Ovary (tissue), 3 donors: ENCODE results near the gene GJA8.
"Not testable (repeated sequence)": the region's sequence is repeated elsewhere in the genome, so short reads cannot be mapped to it uniquely, and the experiment has no call there.

Source experiments
- CTCF ChIP-seq, 3 donors: fragments of 450-650 bp in 2 of 3; fragments of 200-600 bp in 1 of 3; IDR thresholded peaks; one replicate each; pipeline versions ENCODE4 v1.5.1 to v1.8.0; 2016 to 2022; ENCODE audit warnings: antibody characterized with exemption in 3 of 3, mild to moderate bottlenecking in 1 of 3
- EP300 ChIP-seq: sonication (generic); formaldehyde crosslinking; IDR thresholded peaks from one replicate; pipeline ENCODE4 v1.6.1; 2017; ENCODE audit warnings: antibody characterized with exemption
- POLR2A ChIP-seq: fragments of 450-650 bp; IDR thresholded peaks from one replicate; pipeline ENCODE4 v1.6.1; 2017; ENCODE audit warnings: antibody characterized with exemption, mild to moderate bottlenecking, moderate library complexity
- donor health status: DM: no; HTN: no; CAD: no.

DNA sequence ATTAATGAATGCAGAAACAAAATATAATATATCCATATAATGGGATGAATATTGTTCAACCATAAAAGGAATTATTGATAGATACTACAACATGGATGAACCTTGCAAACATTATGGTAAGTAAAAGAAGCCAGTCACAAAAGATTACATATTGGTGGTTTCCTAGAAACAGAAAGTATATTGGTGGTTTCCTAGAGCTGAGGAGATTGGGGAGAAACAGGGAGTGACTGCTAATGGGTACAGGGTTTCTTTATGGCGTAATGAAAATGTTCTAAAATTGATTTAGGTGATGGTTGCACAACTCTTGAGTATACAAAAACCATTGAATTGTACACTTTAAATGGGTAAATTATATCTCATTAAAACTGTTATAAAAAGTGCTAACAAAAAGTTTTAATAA is 40.0 kb downstream of the GJA8 start:
- TF ChIP-seq CTCF (IDR thresholded peaks at IDR 0.05); EP300; POLR2A: not testable (repeated sequence)
